ENCODE measurements around the gene SH3RF3. TPM values are rescaled to one million over a fixed set of nuclear protein-coding genes. Genes with fewer than 3 reads are reported as not detected.

Gene SH3RF3
- total and polyA plus RNA-seq, 9 of the 15 experiments (the other 6 are each of a cell fraction or from before 2014, with no cell fraction given) = 0.02 TPM; not detected in 8

- TF ChIP-seq ZBTB11 (CRISPR knock-in tag; IDR thresholded peaks at IDR 0.05) = no peak
These were observed 42.3 kb upstream of the SH3RF3 start (continued) for GRCh38 chr2:109086743-109087020.

GRCh38 chr2:109087055-109087663, 41.8 kb upstream of the SH3RF3 start:
- Histone ChIP-seq H4K20me1 (replicated peaks; ENCODE audit: control insufficient read depth, insufficient read depth, low read length) (no peaks in the 10 kb centered on the region), H3K4me3 (no peak overlapping the region), H3K9me1 (ENCODE audit: control insufficient read depth, insufficient read depth, low read length) (no peaks in the 10 kb centered on the region), H3K36me3 (ENCODE audit: control insufficient read depth, insufficient read depth, low read length) (no peaks in the 10 kb centered on the region), H3K9me3 (replicated peaks; ENCODE audit: control insufficient read depth, insufficient read depth, low read depth, low read length) (no peaks in the 10 kb centered on the region), H3K27ac (ENCODE audit: extremely low read depth, low read depth, low read length) (no peak overlapping the region), H3K79me2 (ENCODE audit: control insufficient read depth, insufficient read depth, low read length) (no peaks in the 10 kb centered on the region), H3K4me1 (replicated peaks in 1 of 2; ENCODE audit: control insufficient read depth in 2 of 2, insufficient read depth in 2 of 2, low read length in 2 of 2) (no peaks in the 10 kb centered on the region), H3K4me2 (ENCODE audit: insufficient read depth, low read length) (no peak overlapping the region), H3K27me3 (ENCODE audit: control insufficient read depth in 2 of 2, insufficient read depth in 2 of 2, low read length in 2 of 2) (peaks cover 2 to 17% of the 10 kb centered on the region in 2 experiments; a peak in 3 of 5 replicates), H2AFZ (ENCODE audit: low read depth, low read length) (no peak overlapping the region), H3K9ac (ENCODE audit: insufficient read depth in 1 of 2, low read depth in 2 of 2, low read length in 2 of 2) (no peak overlapping the region)
- intact Hi-C loops (cut with micrococcal nuclease) = no loop called here
- 12% methylated on average over 11 of the region's 11 CpGs for WGBS (ENCODE audit: insufficient coverage, low coverage, missing lambda C conversion rate)
- no TSS peak for BruUV-seq (replicated peaks)
- DNase-seq (ENCODE audit: extremely low read depth in 1 of 4, low spot score in 3 of 4) (no peak), FAIRE-seq (no peak), ATAC-seq (no peak)
- CTCF ChIA-PET (ENCODE audit: low intra/inter-chr PET ratio) = no interaction called here
- POLR2A ChIA-PET = interaction anchor here (1.1 kb wide), 1 partner anchor 446 kb away, joined by 4 read pairs; no protein-coding TSS in a partner anchor
- no peak for TF ChIP-seq PPARD (CRISPR knock-in tag; IDR thresholded peaks at IDR 0.05)
- no peak for TF ChIP-seq CEBPB (tag; IDR thresholded peaks at IDR 0.05)
- in situ Hi-C loops (cut with MboI) = no loop called here
